SK-N-SH treated with all-trans-retinoic acid at 6 μM for 48 hours (cell line): Measurements from ENCODE around the gene SELENOI.

Experiments used
- ARNTL ChIP-seq: fragments of 450-650 bp; formaldehyde crosslinking; IDR thresholded peaks from 2 replicates; pipeline ENCODE4 v1.5.0; 2020; ENCODE audit warnings: low read depth, mild to moderate bottlenecking, moderate library complexity, borderline replicate concordance
- BACH2 ChIP-seq: fragments of 250-450 bp; sonication (Bioruptor Pico); IDR thresholded peaks from 2 replicates; pipeline ENCODE4 v1.9.0; 2021; ENCODE audit warnings: mild to moderate bottlenecking, borderline replicate concordance
- CREB5 ChIP-seq: fragments of 250-450 bp; sonication (Bioruptor Pico); IDR thresholded peaks from 2 replicates; pipeline ENCODE4 v1.5.1; 2020; ENCODE audit warnings: low read depth, mild to moderate bottlenecking, moderate library complexity
- POU6F1 ChIP-seq: fragments of 250-450 bp; sonication (Bioruptor Pico); IDR thresholded peaks from 2 replicates; pipeline ENCODE4 v1.8.0; 2021; ENCODE audit warnings: low read depth, mild to moderate bottlenecking, moderate library complexity, borderline replicate concordance
- ZC3H10 ChIP-seq: fragments of 250-450 bp; sonication (Bioruptor Pico); IDR thresholded peaks from 2 replicates; pipeline ENCODE4 v1.5.1; 2021; ENCODE audit warnings: mild to moderate bottlenecking, moderate library complexity

GRCh38 chr2:26356771-26357170 lies 10.8 kb downstream of the SELENOI start:
- TF ChIP-seq POU6F1 = no peak
- no peak for TF ChIP-seq ARNTL (CRISPR knock-in tag)
- TF ChIP-seq BACH2 (CRISPR knock-in tag) = no peak
- no peak for TF ChIP-seq CREB5 (CRISPR knock-in tag)
- TF ChIP-seq ZC3H10 (CRISPR knock-in tag) = no peak
